A549 treated with GW870086 at 1 μM for 4 hours (cell line): ENCODE measurements around the gene PSMD14. TPM values are rescaled to one million over a fixed set of nuclear protein-coding genes. Genes with fewer than 3 reads are reported as not detected.

Source experiments
- total RNA-seq: library from RNA; stranded (reverse); fragments of 200-300 nt; extraction: Qiagen RNA extraction; gene quantifications from 5 replicates; pipeline ENCODE4 v1.2.3, GENCODE V29; 2022; ENCODE audit warnings: low read depth

PSMD14 gene
- 97.3 to 119 TPM (median 104 TPM) in 5 replicates for total RNA-seq

DNA sequence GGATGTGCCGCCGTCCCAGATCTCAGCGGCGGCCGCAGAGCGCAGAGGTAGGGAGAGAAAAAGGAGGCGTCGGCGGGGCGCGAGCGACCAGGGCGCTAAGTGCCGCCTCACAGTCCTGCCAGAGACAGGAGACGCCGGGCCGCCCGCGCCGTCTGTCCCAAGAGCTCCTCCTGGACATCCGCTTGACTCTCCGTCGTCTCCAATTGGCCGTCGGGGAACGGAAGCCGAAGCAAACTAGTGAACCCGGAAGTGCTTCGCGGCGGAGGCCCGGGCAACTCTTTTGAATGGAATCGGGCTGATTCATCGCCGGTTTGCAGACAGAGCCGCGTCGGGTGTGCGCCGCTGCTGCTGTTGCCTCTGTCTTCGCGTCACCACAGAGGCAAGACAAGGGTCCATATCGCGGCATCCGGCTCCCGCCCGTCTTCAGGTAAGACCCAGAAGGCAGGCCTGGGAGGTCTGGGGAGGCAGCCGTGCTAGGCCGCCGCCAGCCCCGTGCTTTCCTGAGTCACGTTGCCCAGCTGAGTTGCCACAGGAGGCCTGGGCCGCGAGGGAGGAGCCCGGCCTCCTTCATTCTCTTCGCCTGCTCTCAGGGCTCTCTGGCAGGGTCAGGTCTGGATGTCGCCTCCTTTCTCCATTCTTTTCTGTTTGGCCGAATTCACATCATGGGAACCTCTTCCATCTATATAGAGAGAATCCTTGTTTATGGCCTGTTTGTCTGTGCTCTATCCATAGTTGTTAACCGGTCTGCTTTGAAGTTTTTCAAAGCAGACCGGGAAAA, at the start of gene PSMD14:
TSS of gene PSMD14 (plus strand) at position 248 of the 778 bp plus-strand sequence. CDS start 10,401 bp downstream, outside the sequence.

DNA sequence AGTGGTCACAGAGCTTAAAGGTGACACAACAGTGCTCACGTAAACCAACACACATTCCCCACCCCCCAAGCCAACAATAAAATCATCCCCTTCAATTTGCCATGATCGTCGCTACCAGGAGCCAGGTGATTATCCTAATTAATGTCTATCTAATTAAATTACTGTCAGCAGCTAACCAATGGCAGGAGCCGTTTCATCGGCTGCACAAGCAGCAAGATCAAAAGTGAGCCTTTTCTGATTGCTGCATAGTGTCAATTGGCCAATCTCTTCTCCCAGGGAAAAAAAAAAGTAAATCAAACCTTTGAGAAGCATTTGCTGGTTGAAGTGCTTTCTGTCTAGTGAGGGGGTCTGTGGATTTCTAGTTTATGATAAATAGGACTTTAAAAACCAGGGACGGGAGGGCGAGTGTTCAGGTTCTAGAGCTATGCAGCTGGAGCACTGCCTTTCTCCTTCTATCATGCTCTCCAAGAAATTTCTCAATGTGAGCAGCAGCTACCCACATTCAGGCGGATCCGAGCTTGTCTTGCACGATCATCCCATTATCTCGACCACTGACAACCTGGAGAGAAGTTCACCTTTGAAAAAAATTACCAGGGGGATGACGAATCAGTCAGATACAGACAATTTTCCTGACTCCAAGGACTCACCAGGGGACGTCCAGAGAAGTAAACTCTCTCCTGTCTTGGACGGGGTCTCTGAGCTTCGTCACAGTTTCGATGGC, 107.9 kb downstream of the PSMD14 start, which contains the start of gene TBR1:
TSS of gene TBR1 (plus strand) at position 311 of the 721 bp plus-strand sequence. CDS start at position 425, 114 bp downstream.

Other genes starting within 250 kb of the PSMD14 start
- 28.6 to 45.9 TPM (median 34.6 TPM) in 5 replicates for gene TANK, start 148.0 kb upstream of the PSMD14 start, total RNA-seq
- gene TBR1, start 107.9 kb downstream of the PSMD14 start, total RNA-seq, result 0.02 to 0.06 TPM (median 0.04 TPM) in 4 of 5 replicates, not detected in the other